ENCODE results near the gene TWIST2. TPM values are rescaled to one million over a fixed set of nuclear protein-coding genes. Genes with fewer than 3 reads are reported as not detected.

Gene TWIST2
- polyA plus RNA-seq, 2 donors, result 1.8 to 5.2 TPM

DNA sequence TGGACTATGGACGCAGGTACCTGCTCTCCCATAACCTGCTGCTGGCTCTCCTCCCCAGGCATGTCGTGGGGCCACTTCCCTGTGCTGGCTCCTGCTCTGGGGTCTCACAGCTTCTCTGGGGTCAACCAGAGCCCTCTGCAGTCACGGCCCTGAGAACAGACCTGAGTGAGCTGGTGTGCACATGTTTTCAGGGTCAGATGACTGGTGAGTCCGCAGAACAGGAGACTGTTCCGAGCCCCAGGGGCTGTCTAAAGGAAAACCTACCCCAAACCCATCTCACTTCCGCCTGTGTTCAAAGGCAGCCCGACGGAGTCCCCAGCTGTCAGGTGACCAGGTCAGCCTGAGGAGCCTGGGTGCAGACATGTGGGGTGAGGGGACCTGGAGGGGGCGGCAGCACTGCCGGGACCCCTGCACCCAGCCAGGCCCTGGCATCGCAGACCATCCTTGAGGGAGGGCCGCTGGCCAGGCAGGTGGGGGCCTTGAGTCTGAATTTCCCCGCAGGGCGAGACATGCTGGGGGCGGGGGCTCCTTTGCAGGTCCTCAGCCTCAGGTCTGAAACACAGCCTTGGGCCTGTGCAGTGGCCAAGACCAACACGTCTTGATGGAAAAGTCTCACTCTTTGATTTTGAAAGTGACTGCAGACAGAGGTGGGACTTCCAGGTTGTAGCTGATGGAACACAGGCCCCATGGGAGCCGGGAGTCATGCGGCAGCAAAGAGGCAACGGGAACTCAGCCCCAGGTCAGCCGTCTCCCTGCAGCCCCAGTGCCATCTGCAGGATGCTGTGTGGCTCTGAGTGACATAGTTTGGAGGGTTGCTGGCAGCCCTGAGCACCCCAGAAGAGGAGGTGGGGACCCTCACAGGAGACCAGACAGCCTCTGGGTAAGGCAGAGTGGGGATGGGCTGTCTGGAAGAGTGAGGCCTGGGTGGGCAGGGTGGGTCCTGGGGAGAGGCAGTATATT lies 65.3 kb downstream of the TWIST2 start:
- 72 to 79% methylated on average over 20 of the region's 20 CpGs for WGBS, 2 donors
- Histone ChIP-seq H3K27me3 (ENCODE audit: control insufficient read depth in 1 of 2, insufficient read depth in 2 of 2, low read length in 2 of 2) (no peaks in the 10 kb centered on the region), H3K36me3 (ENCODE audit: control insufficient read depth in 2 of 2, insufficient read depth in 2 of 2, low read length in 1 of 2) (no peaks in the 10 kb centered on the region), H3K9me3 (ENCODE audit: control insufficient read depth in 2 of 2, insufficient read depth in 1 of 2, low read depth in 1 of 2, low read length in 1 of 2) (peaks cover 0 to 4% of the 10 kb centered on the region in 2 donors), H3K4me3 (ENCODE audit: low read depth in 1 of 2, low read length in 2 of 2) (no peak overlapping the region), H3K27ac (ENCODE audit: low read depth in 2 of 2, low read length in 1 of 2) (no peak overlapping the region), H3K4me1 (ENCODE audit: control insufficient read depth in 2 of 2, insufficient read depth in 2 of 2, low read length in 1 of 2) (peaks cover 0 to 8% of the 10 kb centered on the region in 2 donors)

DNA sequence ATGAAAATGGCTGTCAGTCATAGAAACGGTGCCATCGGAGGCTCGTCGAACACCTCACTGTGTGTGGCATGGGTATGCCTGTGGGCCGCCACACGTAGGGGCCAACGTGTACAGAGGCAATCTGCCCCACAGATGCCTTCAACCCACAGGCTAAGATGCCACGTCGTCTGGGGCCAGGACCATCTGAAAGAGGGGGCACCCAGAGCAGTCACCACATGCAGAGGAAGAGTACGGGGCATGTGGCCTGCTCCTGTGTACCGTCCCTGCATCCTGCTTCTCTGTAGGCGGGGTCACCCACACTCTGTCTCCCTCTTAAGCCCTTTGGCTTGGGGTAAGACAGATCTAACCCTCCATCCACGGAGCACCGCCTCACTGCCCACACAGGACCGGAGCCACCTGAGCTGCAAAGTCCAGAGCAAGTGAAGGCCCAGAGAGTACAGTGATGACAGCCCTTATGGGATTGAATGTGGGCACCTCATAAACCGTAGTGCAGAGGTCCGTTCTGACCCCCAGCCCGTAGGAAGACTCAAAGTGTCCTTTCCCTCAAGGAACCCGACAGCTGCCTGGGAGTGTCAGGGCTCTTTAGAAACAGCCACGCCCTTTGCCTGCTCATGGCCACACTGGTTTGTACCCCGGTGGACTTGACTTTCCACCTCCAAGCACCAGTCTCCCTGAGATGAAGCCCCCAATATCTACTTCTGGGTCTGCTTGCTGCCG lies 66.2 kb downstream of the TWIST2 start:
- no peaks in the 10 kb centered on the region for H3K9me3 ChIP-seq (ENCODE audit: control insufficient read depth in 2 of 2, insufficient read depth in 1 of 2, low read depth in 1 of 2, low read length in 1 of 2)

GRCh38 chr2:238914648-238915015 lies 66.7 kb downstream of the TWIST2 start:
- H3K27ac ChIP-seq (ENCODE audit: low read depth in 2 of 2, low read length in 1 of 2), result no peak overlapping the region
- WGBS, 2 donors, result 76 to 87% methylated on average over 11 of the region's 11 CpGs
- H3K36me3 ChIP-seq (ENCODE audit: control insufficient read depth in 2 of 2, insufficient read depth in 2 of 2, low read length in 1 of 2), result no peaks in the 10 kb centered on the region
- no peaks in the 10 kb centered on the region for H3K27me3 ChIP-seq (ENCODE audit: control insufficient read depth in 1 of 2, insufficient read depth in 2 of 2, low read length in 2 of 2)
- H3K4me1 ChIP-seq (ENCODE audit: control insufficient read depth in 2 of 2, insufficient read depth in 2 of 2, low read length in 1 of 2), result no peaks in the 10 kb centered on the region
- H3K4me3 ChIP-seq (ENCODE audit: low read depth in 1 of 2, low read length in 2 of 2), result no peak overlapping the region
- no peaks in the 10 kb centered on the region for H3K9me3 ChIP-seq (ENCODE audit: control insufficient read depth in 2 of 2, insufficient read depth in 1 of 2, low read depth in 1 of 2, low read length in 1 of 2)

More for the DNA sequence above, 66.2 kb downstream of the TWIST2 start:
- Histone ChIP-seq H3K27ac (ENCODE audit: low read depth in 2 of 2, low read length in 1 of 2) (no peak overlapping the region), H3K27me3 (ENCODE audit: control insufficient read depth in 1 of 2, insufficient read depth in 2 of 2, low read length in 2 of 2) (no peaks in the 10 kb centered on the region), H3K4me1 (ENCODE audit: control insufficient read depth in 2 of 2, insufficient read depth in 2 of 2, low read length in 1 of 2) (no peaks in the 10 kb centered on the region), H3K4me3 (ENCODE audit: low read depth in 1 of 2, low read length in 2 of 2) (no peak overlapping the region), H3K36me3 (ENCODE audit: control insufficient read depth in 2 of 2, insufficient read depth in 2 of 2, low read length in 1 of 2) (no peaks in the 10 kb centered on the region)
- WGBS, 2 donors, result 90% methylated on average over 21 to 22 of the region's 22 CpGs

- no peaks in the 10 kb centered on the region for H3K9me3 ChIP-seq (ENCODE audit: control insufficient read depth in 2 of 2, insufficient read depth in 1 of 2, low read depth in 1 of 2, low read length in 1 of 2)
- H3K27ac ChIP-seq (ENCODE audit: low read depth in 2 of 2, low read length in 1 of 2), result no peak overlapping the region
- no peak overlapping the region for H3K4me3 ChIP-seq (ENCODE audit: low read depth in 1 of 2, low read length in 2 of 2)
- H3K36me3 ChIP-seq (ENCODE audit: control insufficient read depth in 2 of 2, insufficient read depth in 2 of 2, low read length in 1 of 2), result no peaks in the 10 kb centered on the region
- 78 to 79% methylated on average over 9 of the region's 9 CpGs for WGBS, 2 donors
- no peaks in the 10 kb centered on the region for H3K4me1 ChIP-seq (ENCODE audit: control insufficient read depth in 2 of 2, insufficient read depth in 2 of 2, low read length in 1 of 2)
- no peaks in the 10 kb centered on the region for H3K27me3 ChIP-seq (ENCODE audit: control insufficient read depth in 1 of 2, insufficient read depth in 2 of 2, low read length in 2 of 2)
Measured at GRCh38 chr2:238915196-238915595, 67.3 kb downstream of the TWIST2 start.

DNA sequence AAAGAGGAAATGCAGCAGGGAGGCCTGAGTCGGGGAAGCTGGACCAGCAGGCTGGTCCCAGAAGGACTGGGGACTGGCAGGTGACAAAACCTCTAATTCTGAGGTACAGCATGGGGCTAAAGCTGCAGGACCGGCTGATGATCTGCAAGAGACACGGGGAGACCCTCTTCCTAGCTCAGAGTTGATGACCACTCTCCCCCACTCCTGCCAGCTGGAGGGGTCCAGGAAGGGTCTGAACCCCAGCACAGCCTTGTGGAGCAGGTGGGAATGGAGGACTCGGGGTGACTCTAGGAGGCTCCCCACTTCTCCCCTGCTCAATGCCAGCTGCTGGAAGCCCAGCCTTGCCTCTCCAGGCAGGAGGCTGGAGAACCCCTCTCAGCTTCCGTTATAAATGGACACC lies 67.7 kb downstream of the TWIST2 start:
- no peak overlapping the region for H3K4me3 ChIP-seq (ENCODE audit: low read depth in 1 of 2, low read length in 2 of 2)
- WGBS, 2 donors, result 82% methylated on average over 5 of the region's 5 CpGs
- no peaks in the 10 kb centered on the region for H3K27me3 ChIP-seq (ENCODE audit: control insufficient read depth in 1 of 2, insufficient read depth in 2 of 2, low read length in 2 of 2)
- no peaks in the 10 kb centered on the region for H3K9me3 ChIP-seq (ENCODE audit: control insufficient read depth in 2 of 2, insufficient read depth in 1 of 2, low read depth in 1 of 2, low read length in 1 of 2)
- no peaks in the 10 kb centered on the region for H3K36me3 ChIP-seq (ENCODE audit: control insufficient read depth in 2 of 2, insufficient read depth in 2 of 2, low read length in 1 of 2)
- H3K4me1 ChIP-seq (ENCODE audit: control insufficient read depth in 2 of 2, insufficient read depth in 2 of 2, low read length in 1 of 2), result no peaks in the 10 kb centered on the region
- no peak overlapping the region for H3K27ac ChIP-seq (ENCODE audit: low read depth in 2 of 2, low read length in 1 of 2)

DNA sequence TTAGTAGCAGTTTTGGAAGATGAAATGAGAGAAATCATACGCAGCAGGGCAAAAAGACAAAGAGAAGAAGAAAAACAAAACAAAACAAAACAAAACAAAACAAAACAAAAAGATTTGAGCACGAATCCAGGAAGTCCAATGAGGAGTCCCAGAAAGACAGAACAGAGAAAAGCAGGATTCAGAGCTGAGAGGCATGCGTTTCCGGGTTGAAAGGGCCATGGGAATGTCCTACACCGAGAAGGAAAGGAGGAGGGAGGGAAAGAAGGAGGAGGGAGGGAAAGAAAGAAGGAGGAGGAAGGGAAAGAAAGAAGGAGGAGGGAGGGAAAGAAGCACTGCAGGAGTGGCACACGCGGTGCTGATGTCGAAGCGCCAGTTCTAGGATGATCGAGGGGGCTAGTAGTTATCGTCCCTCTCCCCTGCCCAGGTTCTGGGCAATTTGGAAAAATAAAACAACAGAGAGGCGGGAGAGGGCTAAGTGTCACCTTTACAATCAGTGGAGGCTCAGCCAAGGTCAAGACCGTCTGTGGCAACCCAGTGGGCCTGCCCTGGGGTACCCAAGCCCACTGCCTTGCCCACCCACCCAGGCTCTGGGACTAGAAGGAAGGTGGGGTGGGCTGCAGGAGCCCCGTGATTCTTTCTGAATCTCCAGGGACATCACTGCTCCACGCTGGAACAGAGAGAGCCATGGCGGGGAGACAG lies 68.4 kb downstream of the TWIST2 start:
- Histone ChIP-seq H3K27ac (ENCODE audit: low read depth in 2 of 2, low read length in 1 of 2) (no peak overlapping the region), H3K4me1 (ENCODE audit: control insufficient read depth in 2 of 2, insufficient read depth in 2 of 2, low read length in 1 of 2) (no peaks in the 10 kb centered on the region), H3K4me3 (ENCODE audit: low read depth in 1 of 2, low read length in 2 of 2) (no peak overlapping the region), H3K9me3 (ENCODE audit: control insufficient read depth in 2 of 2, insufficient read depth in 1 of 2, low read depth in 1 of 2, low read length in 1 of 2) (no peaks in the 10 kb centered on the region), H3K36me3 (ENCODE audit: control insufficient read depth in 2 of 2, insufficient read depth in 2 of 2, low read length in 1 of 2) (no peaks in the 10 kb centered on the region), H3K27me3 (ENCODE audit: control insufficient read depth in 1 of 2, insufficient read depth in 2 of 2, low read length in 2 of 2) (no peaks in the 10 kb centered on the region)
- 79 to 81% methylated on average over 16 of the region's 16 CpGs for WGBS, 2 donors

GRCh38 chr2:238916875-238917590 lies 69.1 kb downstream of the TWIST2 start:
- H3K27ac ChIP-seq (ENCODE audit: low read depth in 2 of 2, low read length in 1 of 2), result no peak overlapping the region
- no peaks in the 10 kb centered on the region for H3K4me1 ChIP-seq (ENCODE audit: control insufficient read depth in 2 of 2, insufficient read depth in 2 of 2, low read length in 1 of 2)
- H3K9me3 ChIP-seq (ENCODE audit: control insufficient read depth in 2 of 2, insufficient read depth in 1 of 2, low read depth in 1 of 2, low read length in 1 of 2), result no peaks in the 10 kb centered on the region
- H3K27me3 ChIP-seq (ENCODE audit: control insufficient read depth in 1 of 2, insufficient read depth in 2 of 2, low read length in 2 of 2), result no peaks in the 10 kb centered on the region
- 69 to 73% methylated on average over 14 of the region's 14 CpGs for WGBS, 2 donors
- H3K4me3 ChIP-seq (ENCODE audit: low read depth in 1 of 2, low read length in 2 of 2), result no peak overlapping the region
- H3K36me3 ChIP-seq (ENCODE audit: control insufficient read depth in 2 of 2, insufficient read depth in 2 of 2, low read length in 1 of 2), result no peaks in the 10 kb centered on the region

DNA sequence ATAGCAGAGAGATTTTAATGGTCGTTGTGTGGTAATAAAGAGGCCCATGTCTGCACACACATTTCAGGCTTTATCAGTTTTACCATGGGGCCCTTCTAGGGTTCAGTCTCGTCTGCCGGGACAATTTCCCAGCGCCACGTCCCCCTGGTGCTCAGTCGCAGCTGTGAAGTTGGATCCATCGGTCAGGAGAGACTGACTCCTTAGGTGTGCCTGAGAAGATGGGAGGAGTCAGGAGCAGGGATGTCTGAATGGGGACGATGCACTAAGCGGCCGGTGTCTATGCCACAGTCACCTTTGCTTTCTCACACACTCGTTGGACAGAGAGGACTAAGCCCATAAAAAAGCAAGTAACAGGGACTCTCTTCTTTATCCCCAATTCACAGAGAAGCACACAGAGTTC lies 71.4 kb downstream of the TWIST2 start:
- H3K27me3 ChIP-seq (ENCODE audit: control insufficient read depth in 1 of 2, insufficient read depth in 2 of 2, low read length in 2 of 2), result no peaks in the 10 kb centered on the region
- H3K4me1 ChIP-seq (ENCODE audit: control insufficient read depth in 2 of 2, insufficient read depth in 2 of 2, low read length in 1 of 2), result no peaks in the 10 kb centered on the region
- WGBS, 2 donors, result 62 to 81% methylated on average over 11 of the region's 11 CpGs
- no peak overlapping the region for H3K27ac ChIP-seq (ENCODE audit: low read depth in 2 of 2, low read length in 1 of 2)
- no peaks in the 10 kb centered on the region for H3K9me3 ChIP-seq (ENCODE audit: control insufficient read depth in 2 of 2, insufficient read depth in 1 of 2, low read depth in 1 of 2, low read length in 1 of 2)
- H3K36me3 ChIP-seq (ENCODE audit: control insufficient read depth in 2 of 2, insufficient read depth in 2 of 2, low read length in 1 of 2), result no peaks in the 10 kb centered on the region
- H3K4me3 ChIP-seq (ENCODE audit: low read depth in 1 of 2, low read length in 2 of 2), result no peak overlapping the region

DNA sequence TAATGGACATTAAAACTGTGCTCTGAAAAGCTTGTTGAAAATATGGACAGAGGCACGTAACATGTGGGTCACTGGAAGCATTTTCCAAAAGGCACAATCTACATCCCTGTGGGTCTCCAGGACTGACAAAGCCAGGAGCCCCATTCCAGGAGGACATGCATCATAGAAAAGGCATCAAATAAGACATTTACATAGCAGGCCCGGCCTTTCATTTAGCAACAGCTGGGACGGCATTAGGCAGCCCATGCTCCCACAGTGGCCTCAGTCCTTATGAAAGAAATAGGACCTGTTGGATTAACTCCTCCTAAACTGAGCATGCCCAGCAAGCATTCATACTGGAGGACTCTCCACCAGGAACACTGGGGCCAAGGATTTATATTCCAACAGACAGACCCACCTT lies 72.2 kb downstream of the TWIST2 start:
- no peaks in the 10 kb centered on the region for H3K4me1 ChIP-seq (ENCODE audit: control insufficient read depth in 2 of 2, insufficient read depth in 2 of 2, low read length in 1 of 2)
- H3K4me3 ChIP-seq (ENCODE audit: low read depth in 1 of 2, low read length in 2 of 2), result no peak overlapping the region
- H3K36me3 ChIP-seq (ENCODE audit: control insufficient read depth in 2 of 2, insufficient read depth in 2 of 2, low read length in 1 of 2), result no peaks in the 10 kb centered on the region
- no peaks in the 10 kb centered on the region for H3K9me3 ChIP-seq (ENCODE audit: control insufficient read depth in 2 of 2, insufficient read depth in 1 of 2, low read depth in 1 of 2, low read length in 1 of 2)
- H3K27me3 ChIP-seq (ENCODE audit: control insufficient read depth in 1 of 2, insufficient read depth in 2 of 2, low read length in 2 of 2), result no peaks in the 10 kb centered on the region
- 75 to 80% methylated on average over 3 of the region's 3 CpGs for WGBS, 2 donors
- no peak overlapping the region for H3K27ac ChIP-seq (ENCODE audit: low read depth in 2 of 2, low read length in 1 of 2)

Measured in esophagus (tissue), 2 donors.